K562 (cell line): ENCODE data around the gene PI4KA.

ENCODE experiments used
- BRD4 ChIP-seq: fragments of 200-600 bp; sonication (generic); IDR thresholded peaks from 2 replicates; pipeline ENCODE4 v1.6.1; 2017; ENCODE audit warnings: inconsistent platforms
- CEBPB ChIP-seq: fragments of 450-650 bp; IDR thresholded peaks from 2 replicates; pipeline ENCODE4 v1.6.1; 2016; ENCODE audit warnings: missing genetic modification characterization, missing compliant biosample characterization
- ETS1 ChIP-seq: conservative IDR thresholded peaks from 2 replicates; pipeline ENCODE4 v1.6.1; 2011; ENCODE audit warnings: low read depth, mild to moderate bottlenecking, low read length; ENCODE audit not compliant: control insufficient read depth
- FIP1L1 ChIP-seq: fragments of 200-400 bp; formaldehyde crosslinking; IDR thresholded peaks from 2 replicates; pipeline ENCODE4 v1.6.1; 2018; ENCODE audit warnings: mild to moderate bottlenecking, low read depth, low read length; ENCODE audit not compliant: poor library complexity, severe bottlenecking
- FOXA3 ChIP-seq, 2 experiments: fragments of 450-650 bp in 1 of 2; sonication (generic) in 1 of 2; formaldehyde crosslinking; IDR thresholded peaks in 1 of 2; conservative IDR thresholded peaks in 1 of 2; 2 replicates each; pipeline versions ENCODE4 v1.4.0 to v1.8.0; 2020 to 2022; ENCODE audit warnings: mild to moderate bottlenecking in 2 of 2, missing genetic modification reagents in 1 of 2
- GABPA ChIP-seq: fragments of 200-800 bp; sonication (Bioruptor generic); conservative IDR thresholded peaks from 2 replicates; pipeline ENCODE4 v1.6.1; 2016; ENCODE audit warnings: low read depth, missing genetic modification characterization, missing compliant biosample characterization
- POLR2AphosphoS5 ChIP-seq: IDR thresholded peaks from 2 replicates; pipeline ENCODE4 v1.6.1; 2011; ENCODE audit warnings: mild to moderate bottlenecking, low read depth, low read length, moderate library complexity; ENCODE audit not compliant: control insufficient read depth, insufficient read depth
- RBM15 ChIP-seq: fragments of 200-400 bp; formaldehyde crosslinking; IDR thresholded peaks from 2 replicates; pipeline ENCODE4 v1.6.1; 2018; ENCODE audit warnings: mild to moderate bottlenecking, low read length, moderate library complexity; ENCODE audit not compliant: insufficient read depth
- RNF219 ChIP-seq: fragments of 250-450 bp; sonication (Bioruptor Pico); IDR thresholded peaks from 2 replicates; pipeline ENCODE4 v1.5.0; 2022; ENCODE audit warnings: mild to moderate bottlenecking
- ZNF121 ChIP-seq: sonication (generic); formaldehyde crosslinking; conservative IDR thresholded peaks from 2 replicates; pipeline ENCODE4 v1.8.0; 2022; ENCODE audit warnings: missing genetic modification reagents
- ZNF407 ChIP-seq: fragments of 450-650 bp; IDR thresholded peaks from 2 replicates; pipeline ENCODE4 v1.6.1; 2016; ENCODE audit warnings: low read depth
- ZNF592 ChIP-seq: fragments of 450-650 bp; IDR thresholded peaks from 2 replicates; pipeline ENCODE4 v1.6.1; 2017; ENCODE audit warnings: antibody characterized with exemption, mild to moderate bottlenecking
- ZNF785 ChIP-seq: fragments of 250-450 bp; sonication (Bioruptor Pico); IDR thresholded peaks from 2 replicates; pipeline ENCODE4 v1.4.0; 2020; ENCODE audit warnings: mild to moderate bottlenecking

- TF ChIP-seq ZNF592 (no peak), ZNF407 (no peak), FIP1L1 (no peak), BRD4 (no peak), FOXA3 (CRISPR knock-in tag; conservative IDR thresholded peaks at IDR 0.05 in 1 of 2, IDR thresholded peaks at IDR 0.05 in 1 of 2) (no peak), GABPA (tag) (no peak), CEBPB (tag) (no peak), RBM15 (no peak), ZNF785 (no peak), RNF219 (CRISPR knock-in tag) (no peak), ETS1 (no peak), POLR2AphosphoS5 (no peak), ZNF121 (CRISPR knock-in tag) (no peak)
Observed at GRCh38 chr22:20798218-20798617, 60.4 kb downstream of the PI4KA start.
